Mucosa of gallbladder (tissue), 1 donor: ENCODE results near the gene SH3PXD2B. TPM values are rescaled to one million over a fixed set of nuclear protein-coding genes. Genes with fewer than 3 reads are reported as not detected.
A peak's percentile ranks its signal among the peaks of the same experiment; 100 is the strongest.
"Not testable (repeated sequence)": the region's sequence is repeated elsewhere in the genome, so short reads cannot be mapped to it uniquely, and the experiment has no call there.

Experiments
- DNase-seq: peaks from one replicate; pipeline ENCODE4 v3.0.0-alpha.2; 2020; ENCODE audit warnings: low spot score
- total RNA-seq: library from RNA; stranded (reverse); gene quantifications from one replicate; pipeline ENCODE4 v1.2.1, GENCODE V29; 2021
- donor health status: DM: no; HTN: no; CAD: no.

The SH3PXD2B gene
- total RNA-seq, 1 donor from 2014 or later: 30.6 TPM

DNA sequence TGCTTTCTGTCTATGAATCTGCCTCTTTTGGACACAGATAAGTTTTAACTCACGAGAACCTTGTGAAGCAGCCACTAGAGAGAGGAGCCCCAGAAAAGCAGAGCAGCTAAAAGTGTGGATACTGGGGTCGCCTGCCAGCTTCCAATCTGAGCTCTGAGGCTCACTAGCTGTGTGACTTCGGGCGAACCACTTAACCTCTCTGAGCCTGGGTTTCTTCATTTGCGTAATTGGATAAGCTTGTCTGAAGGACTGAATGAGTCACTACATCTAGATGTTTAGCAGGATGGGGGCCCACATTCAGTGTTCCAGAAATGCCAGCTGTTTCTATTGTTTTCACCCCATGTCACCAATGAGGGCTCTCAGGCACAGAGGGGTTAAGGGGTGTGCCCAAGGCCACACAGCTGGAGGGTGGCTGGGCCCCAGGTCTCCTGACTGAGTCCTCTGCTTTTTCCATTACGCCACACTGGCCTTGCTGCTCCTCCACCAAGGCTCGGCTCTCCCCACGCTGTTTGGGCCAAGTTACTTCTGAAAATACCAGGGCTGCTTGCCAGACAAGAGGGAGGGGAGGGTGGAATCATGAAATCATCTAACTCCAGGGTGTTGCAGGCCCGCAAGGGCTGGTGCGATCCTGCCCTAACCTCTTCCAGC lies 36.2 kb downstream of the SH3PXD2B start:
- peak; percentile 89 for DNase-seq

GRCh38 chr5:172417130-172417841 lies 37.0 kb downstream of the SH3PXD2B start:
- DNase-seq: no peak

DNA sequence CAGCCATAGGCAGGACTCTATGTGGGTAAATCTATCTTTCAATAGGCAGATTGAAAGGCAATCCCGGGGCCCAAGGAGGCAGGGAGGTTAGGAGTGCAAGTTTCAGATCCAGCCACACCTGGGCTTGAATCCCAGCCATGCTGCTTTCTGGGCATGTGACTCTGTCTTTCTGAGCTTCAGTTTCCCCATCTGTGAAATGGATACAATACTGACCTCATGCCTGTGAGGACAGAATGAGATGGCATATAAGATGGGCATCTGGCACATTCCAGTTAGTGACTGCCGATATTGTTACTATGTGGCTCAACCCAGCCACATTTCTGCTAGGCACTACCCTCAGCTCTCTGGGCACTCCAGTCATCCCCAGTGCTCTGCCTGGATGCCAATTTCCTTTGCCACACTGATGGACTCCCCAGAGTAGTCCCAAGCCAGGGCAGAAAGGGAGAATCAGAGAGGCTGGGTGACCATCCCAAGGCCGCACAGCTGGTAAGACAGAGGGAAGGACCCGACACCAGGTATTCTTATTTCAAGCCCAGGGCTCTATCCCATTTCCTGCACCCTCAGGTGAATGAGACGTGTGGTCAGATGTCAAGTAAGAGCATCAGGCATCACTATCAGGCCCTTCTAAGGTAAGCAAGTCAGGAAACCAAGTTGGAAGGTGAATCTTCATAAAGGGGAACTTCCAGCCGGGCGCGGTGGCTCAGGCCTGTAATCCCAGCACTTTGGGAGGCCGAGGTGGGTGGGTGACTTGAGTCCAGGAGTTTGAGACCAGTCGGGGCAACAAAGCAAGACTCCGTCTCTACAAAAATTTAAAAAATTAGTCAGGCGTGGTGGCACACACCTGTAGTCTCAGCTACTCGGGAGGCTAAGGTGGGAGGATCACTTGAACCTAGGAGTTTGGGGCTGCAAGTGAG lies 38.7 kb downstream of the SH3PXD2B start:
- no peak for DNase-seq

GRCh38 chr5:172414531-172415361 lies 39.6 kb downstream of the SH3PXD2B start:
- DNase-seq: peak; percentile 71

- no peak for DNase-seq
Observed at GRCh38 chr5:172413601-172414171, 40.6 kb downstream of the SH3PXD2B start.

DNA sequence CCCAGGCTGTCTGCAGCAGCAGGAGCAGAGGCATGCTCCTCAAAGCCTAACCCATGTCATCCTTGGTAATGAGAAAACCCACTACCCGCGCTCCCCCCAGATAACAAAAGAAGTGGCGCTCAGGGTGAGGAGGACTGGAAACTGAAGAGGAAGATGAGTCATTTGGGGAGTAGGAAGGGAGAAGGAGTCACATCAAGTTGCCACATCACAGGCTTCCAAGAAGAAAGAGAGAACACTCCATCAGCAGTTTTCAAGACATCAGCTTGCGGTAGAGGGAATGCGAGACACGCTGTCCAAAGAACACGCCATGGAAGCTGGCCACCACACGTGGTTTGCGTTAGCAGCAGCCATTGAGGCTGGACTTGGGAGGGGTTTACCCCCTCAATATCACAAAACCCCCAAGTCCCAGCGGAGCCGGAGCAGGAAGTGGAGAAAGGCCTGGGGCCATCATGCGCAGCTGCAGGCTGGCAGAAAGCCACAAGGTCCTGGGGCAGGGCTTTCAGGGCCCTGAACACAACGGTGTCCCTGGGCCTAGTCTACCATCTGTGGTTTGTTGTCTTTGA lies 41.5 kb downstream of the SH3PXD2B start:
- DNase-seq: peak; percentile 68

DNA sequence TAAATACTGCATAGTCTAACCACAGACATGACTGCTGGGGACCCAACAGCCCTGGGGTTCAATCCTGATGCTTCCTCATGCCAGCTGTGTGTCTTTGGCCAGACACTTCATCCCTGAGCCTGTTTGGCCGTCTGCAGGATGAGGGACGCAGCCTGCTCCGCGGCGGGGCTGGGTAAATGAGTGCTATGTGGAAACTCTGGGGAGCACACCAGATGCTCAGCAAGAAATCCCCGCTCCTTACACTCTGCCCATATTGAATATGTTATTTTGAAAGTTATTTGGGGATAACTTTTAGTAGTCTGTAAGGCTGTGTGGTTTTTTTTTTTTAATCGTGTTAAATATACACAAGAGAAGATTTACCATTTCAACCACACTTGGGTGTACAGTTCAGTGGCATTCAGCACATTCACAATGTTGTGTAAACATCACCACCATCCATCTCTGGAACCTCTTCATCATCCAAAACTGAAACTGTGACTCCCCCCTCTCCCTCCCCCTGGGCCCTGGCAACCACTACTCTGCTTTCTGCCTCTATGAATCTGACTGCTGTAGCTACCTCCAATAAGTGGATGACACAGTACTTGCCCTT lies 42.7 kb downstream of the SH3PXD2B start:
- no peak for DNase-seq

DNA sequence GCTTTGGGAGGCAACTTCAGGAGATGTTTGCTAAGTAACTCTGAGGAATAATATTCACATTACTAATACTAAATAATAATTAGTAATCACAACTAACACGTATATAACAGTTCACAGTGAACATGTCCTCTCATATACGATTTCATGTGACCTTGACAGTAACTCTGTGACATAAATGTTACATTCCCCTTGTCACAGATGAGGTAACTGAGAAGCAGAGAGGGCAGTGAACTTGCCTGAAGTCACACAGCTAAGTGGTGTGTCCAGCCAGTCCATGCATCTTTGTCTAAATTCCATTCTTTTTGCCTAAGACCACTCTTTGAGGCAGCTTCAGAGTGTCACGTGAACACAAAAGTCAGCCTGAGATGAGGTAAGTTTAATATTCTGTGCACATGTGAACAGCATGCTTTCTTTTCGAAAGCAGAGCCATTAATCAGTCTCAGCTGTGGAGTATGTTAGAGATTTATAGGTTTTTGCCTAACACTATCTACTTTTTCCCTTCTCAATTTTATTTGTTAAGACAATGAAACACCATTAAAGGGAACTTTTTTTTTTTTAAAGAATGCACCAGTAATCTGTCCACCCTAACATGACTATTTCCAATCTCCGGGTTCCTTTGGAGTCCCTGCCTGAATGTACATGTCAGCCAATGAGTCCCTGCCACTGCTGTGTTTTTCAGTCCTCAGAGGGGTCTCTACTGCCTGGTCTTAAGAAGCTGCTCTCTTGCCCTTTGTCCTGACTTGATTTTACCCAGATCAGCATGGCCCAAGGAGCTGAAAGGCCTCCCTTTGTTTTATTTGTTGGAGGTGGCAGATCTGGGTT lies 43.5 kb downstream of the SH3PXD2B start:
- DNase-seq: no peak

DNA sequence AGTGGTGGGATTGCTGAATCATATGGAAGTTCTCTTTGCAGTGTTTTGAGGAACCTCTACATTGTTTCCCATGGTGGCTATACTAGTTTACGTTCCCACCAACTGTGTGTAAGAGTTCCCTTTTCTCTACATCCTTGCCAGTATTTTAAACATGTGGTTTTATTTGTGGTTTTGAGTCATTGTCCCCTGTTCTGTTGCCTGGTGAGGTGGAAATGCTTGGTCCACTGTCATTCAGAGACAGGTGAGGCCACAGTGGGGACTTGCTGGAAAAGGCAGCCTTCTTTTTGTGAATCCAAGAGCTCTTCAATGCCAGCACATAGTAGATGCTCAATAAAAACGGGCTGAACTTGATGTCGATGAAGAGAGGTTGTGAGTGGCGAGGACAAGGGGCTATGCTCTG lies 44.2 kb downstream of the SH3PXD2B start:
- no peak for DNase-seq

DNA sequence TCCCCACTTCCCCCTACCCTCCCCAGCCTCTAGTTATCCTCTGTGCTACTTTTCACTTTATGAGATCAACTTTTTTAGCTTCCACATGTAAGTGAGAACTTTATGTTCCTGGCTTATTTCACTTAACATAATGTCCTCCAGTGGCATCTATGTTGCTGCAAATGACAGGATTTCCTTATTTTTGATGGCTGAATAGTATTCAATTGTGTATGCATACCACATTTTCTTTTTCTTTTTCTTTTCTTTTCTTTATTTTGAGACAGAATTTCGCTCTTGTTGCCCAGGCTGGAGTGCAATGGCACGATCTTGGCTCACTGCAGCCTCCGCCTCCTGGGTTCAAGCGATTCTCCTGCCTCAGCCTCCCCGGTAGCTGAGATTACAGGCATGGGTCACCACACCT lies 44.8 kb downstream of the SH3PXD2B start:
- not testable (repeated sequence) for DNase-seq

DNA sequence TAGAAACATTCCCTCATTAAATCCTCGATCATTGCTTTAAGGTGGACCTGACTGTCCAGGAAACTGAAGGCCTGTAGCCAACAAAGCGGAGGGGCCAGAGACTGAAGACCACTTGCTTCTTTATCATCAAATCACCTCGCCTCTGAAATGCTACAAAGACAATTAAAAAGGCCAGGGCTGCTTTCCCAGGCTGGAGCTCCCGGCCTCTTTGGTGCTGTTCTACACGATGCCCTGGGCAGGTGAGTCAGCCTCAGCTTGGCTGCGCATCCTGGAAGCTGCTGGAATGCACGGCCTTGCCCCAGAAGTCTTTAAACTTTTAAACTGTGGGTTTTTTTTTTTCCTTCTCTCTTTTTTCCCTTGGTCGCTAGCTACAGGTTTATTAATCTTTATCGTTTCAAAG lies 46.5 kb downstream of the SH3PXD2B start:
- no peak for DNase-seq

GRCh38 chr5:172407241-172407691 lies 47.1 kb downstream of the SH3PXD2B start:
- DNase-seq: no peak

- DNase-seq: no peak
Observed at GRCh38 chr5:172405226-172406107, 48.9 kb downstream of the SH3PXD2B start.

- no peak for DNase-seq
Observed at GRCh38 chr5:172404746-172405145, 49.6 kb downstream of the SH3PXD2B start.

DNA sequence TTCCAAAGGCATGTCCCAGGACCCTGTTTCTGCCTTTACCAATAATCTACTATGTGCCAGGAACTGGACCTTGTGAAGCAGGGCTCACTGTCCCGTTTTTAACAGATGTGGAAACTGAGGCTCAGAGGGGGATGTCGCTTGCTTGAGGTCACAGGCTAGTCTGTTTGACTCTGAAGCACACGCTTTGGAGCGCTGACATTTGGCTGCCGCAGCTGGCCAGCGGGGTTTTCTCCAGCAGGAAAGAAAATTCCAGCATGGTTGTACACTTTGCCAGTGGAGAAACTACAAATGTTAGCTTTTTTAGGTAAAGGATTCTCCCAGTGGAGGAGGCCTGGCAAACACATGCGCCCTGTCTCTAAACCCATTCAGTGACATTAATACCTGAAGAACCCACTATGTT lies 50.5 kb downstream of the SH3PXD2B start:
- DNase-seq: peak; percentile 28

DNA sequence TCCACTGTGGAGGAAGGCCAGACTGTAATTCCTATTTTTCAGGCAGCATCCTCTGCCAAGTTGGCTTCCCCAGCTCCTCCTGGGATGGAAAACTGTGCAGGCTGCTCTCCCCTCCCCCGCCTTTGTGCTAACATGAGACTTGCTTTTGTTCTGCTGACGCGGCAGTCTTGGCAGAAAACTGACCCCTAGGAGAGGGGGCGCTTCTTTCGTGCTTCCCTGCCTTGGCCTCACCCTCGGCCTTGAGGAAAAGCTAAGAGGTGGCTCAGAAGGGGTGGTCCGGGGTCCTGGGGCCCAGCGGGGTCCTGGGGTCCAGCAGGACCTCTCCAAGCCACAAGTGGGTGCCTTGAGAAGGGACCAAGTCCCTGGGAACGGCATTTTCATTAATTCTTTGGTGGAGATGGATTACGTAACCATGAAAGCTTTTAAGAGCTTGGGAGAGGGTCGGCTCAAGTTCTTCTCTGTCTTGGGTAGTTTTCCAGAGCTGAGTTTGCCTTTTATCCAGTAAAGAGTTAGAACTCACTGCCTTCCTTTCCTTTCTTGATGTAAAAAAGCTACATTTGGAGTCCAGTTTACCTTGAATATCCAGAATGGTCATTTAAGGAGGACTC lies 51.0 kb downstream of the SH3PXD2B start:
- peak; percentile 78 for DNase-seq

DNA sequence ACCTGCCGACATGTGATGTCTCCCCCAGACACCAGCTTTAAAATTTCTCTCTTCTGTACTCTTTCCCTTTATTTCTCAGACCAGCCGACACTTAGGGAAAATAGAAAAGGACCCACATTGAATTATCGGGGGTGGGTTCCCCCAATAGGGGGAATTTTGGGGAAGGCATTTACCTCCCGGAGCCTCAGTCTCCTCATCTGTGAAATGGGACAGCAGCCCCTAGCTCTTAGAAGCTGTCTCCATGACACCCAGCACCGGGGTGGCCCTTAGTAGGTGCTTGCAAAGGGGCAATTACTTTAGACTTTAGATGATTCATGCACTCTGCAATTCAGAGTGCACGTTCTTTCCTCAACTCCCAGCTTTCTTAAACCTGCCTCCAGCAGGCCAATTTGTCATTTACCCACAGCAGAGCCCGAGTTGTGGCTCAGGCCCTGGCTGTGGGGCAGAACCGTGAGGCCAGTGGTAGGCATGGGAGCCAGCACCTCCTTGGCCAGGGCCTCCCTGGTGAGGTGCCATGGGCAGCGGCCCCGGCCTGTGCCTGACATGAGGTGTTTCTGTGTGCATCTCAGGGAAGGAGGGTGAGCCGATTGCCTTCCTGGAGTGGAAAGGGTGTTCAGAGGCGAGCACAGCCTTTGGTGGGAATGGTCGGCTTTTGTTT lies 51.7 kb downstream of the SH3PXD2B start:
- no peak for DNase-seq
